EL (cell line): ENCODE results near the gene FAM177B.
A peak's percentile ranks its signal among the peaks of the same experiment; 100 is the strongest.

Experiments
- DNase-seq: peaks from one replicate; pipeline ENCODE4 v3.0.0-alpha.2; 2016

Gene FAM177B

GRCh38 chr1:222788402-222789156, 51.6 kb downstream of the FAM177B start:
- DNase-seq: no peak

- no peak for DNase-seq
These were observed 53.1 kb downstream of the FAM177B start for GRCh38 chr1:222790115-222790514.

GRCh38 chr1:222790520-222790919, 53.5 kb downstream of the FAM177B start:
- DNase-seq: no peak

- no peak for DNase-seq
These were observed 54.2 kb downstream of the FAM177B start for GRCh38 chr1:222791006-222791710.

GRCh38 chr1:222792744-222793143, 55.7 kb downstream of the FAM177B start:
- DNase-seq: peak; percentile 28

GRCh38 chr1:222794656-222795474, 57.9 kb downstream of the FAM177B start:
- DNase-seq: no peak

GRCh38 chr1:222798116-222798515, 61.1 kb downstream of the FAM177B start:
- DNase-seq: peak; percentile 43

- no peak for DNase-seq
These were observed 62.0 kb downstream of the FAM177B start for GRCh38 chr1:222798975-222799374.
